ES-I3 (cell line): ENCODE results near the gene USP36.

ENCODE experiments used
- H3K36me3 ChIP-seq: 2 replicates; pipeline ENCODE4 v1.6.1; 2013; ENCODE audit warnings: mild to moderate bottlenecking, low read length, control low read depth, moderate library complexity; ENCODE audit not compliant: insufficient read depth
- H3K4me1 ChIP-seq: 2 replicates; pipeline ENCODE4 v1.6.1; 2013; ENCODE audit warnings: mild to moderate bottlenecking, control low read depth, low read length; ENCODE audit not compliant: insufficient read depth
- H3K9ac ChIP-seq: 2 replicates; pipeline ENCODE4 v1.6.1; 2013; ENCODE audit warnings: low read depth, mild to moderate bottlenecking, low read length, moderate library complexity
- H3K9me3 ChIP-seq: 2 replicates; pipeline ENCODE4 v1.6.1; 2013; ENCODE audit warnings: mild to moderate bottlenecking, low read length, moderate library complexity; ENCODE audit not compliant: control insufficient read depth, insufficient read depth

USP36 gene

GRCh38 chr17:78777881-78778280, 62.7 kb downstream of the USP36 start:
- H3K4me1 ChIP-seq, result no peaks in the 10 kb centered on the region; the same call in 1 of the 2 replicates
- H3K36me3 ChIP-seq, result no peaks in the 10 kb centered on the region
- H3K9me3 ChIP-seq, result no peaks in the 10 kb centered on the region
- H3K9ac ChIP-seq, result no peak overlapping the region

- Histone ChIP-seq H3K4me1 (no peaks in the 10 kb centered on the region; the same call in 1 of the 2 replicates), H3K9me3 (no peaks in the 10 kb centered on the region), H3K36me3 (no peaks in the 10 kb centered on the region), H3K9ac (no peak overlapping the region)
Observed at GRCh38 chr17:78774956-78775571, 65.5 kb downstream of the USP36 start.

GRCh38 chr17:78774453-78774852, 66.2 kb downstream of the USP36 start:
- H3K9ac ChIP-seq, result no peak overlapping the region
- H3K4me1 ChIP-seq, result no peaks in the 10 kb centered on the region; the same call in 1 of the 2 replicates
- no peaks in the 10 kb centered on the region for H3K9me3 ChIP-seq
- H3K36me3 ChIP-seq, result no peaks in the 10 kb centered on the region

- H3K4me1 ChIP-seq, result no peaks in the 10 kb centered on the region; the same call in 1 of the 2 replicates
- no peaks in the 10 kb centered on the region for H3K36me3 ChIP-seq
- H3K9ac ChIP-seq, result no peak overlapping the region
- no peaks in the 10 kb centered on the region for H3K9me3 ChIP-seq
Observed at GRCh38 chr17:78771758-78772382, 68.7 kb downstream of the USP36 start.

GRCh38 chr17:78769196-78769773, 71.3 kb downstream of the USP36 start:
- no peaks in the 10 kb centered on the region for H3K4me1 ChIP-seq
- H3K9me3 ChIP-seq, result no peaks in the 10 kb centered on the region
- no peak overlapping the region for H3K9ac ChIP-seq
- no peaks in the 10 kb centered on the region for H3K36me3 ChIP-seq

GRCh38 chr17:78767806-78768205, 72.8 kb downstream of the USP36 start:
- Histone ChIP-seq H3K9me3 (no peaks in the 10 kb centered on the region), H3K36me3 (no peaks in the 10 kb centered on the region), H3K9ac (no peak overlapping the region), H3K4me1 (no peaks in the 10 kb centered on the region)

GRCh38 chr17:78766743-78767294, 73.8 kb downstream of the USP36 start:
- no peaks in the 10 kb centered on the region for H3K9me3 ChIP-seq
- H3K9ac ChIP-seq, result no peak overlapping the region
- no peaks in the 10 kb centered on the region for H3K36me3 ChIP-seq
- no peaks in the 10 kb centered on the region for H3K4me1 ChIP-seq

- no peaks in the 10 kb centered on the region for H3K4me1 ChIP-seq
- no peaks in the 10 kb centered on the region for H3K36me3 ChIP-seq
- no peaks in the 10 kb centered on the region for H3K9me3 ChIP-seq
- H3K9ac ChIP-seq, result no peak overlapping the region
Observed at GRCh38 chr17:78766225-78766624, 74.4 kb downstream of the USP36 start.

GRCh38 chr17:78765821-78766220, 74.8 kb downstream of the USP36 start:
- no peak overlapping the region for H3K9ac ChIP-seq
- no peaks in the 10 kb centered on the region for H3K36me3 ChIP-seq
- H3K4me1 ChIP-seq, result no peaks in the 10 kb centered on the region
- H3K9me3 ChIP-seq, result no peaks in the 10 kb centered on the region

- no peaks in the 10 kb centered on the region for H3K36me3 ChIP-seq
- no peak overlapping the region for H3K9ac ChIP-seq
- no peaks in the 10 kb centered on the region for H3K4me1 ChIP-seq
Observed at GRCh38 chr17:78764871-78765270, 75.7 kb downstream of the USP36 start.

GRCh38 chr17:78763561-78763960, 77.1 kb downstream of the USP36 start:
- Histone ChIP-seq H3K4me1 (no peaks in the 10 kb centered on the region), H3K9me3 (no peaks in the 10 kb centered on the region), H3K36me3 (no peaks in the 10 kb centered on the region), H3K9ac (no peak overlapping the region)

More at GRCh38 chr17:78764871-78765270, 75.7 kb downstream of the USP36 start:
- H3K9me3 ChIP-seq, result no peaks in the 10 kb centered on the region

GRCh38 chr17:78761789-78762406, 78.7 kb downstream of the USP36 start:
- Histone ChIP-seq H3K36me3 (no peaks in the 10 kb centered on the region), H3K9me3 (no peaks in the 10 kb centered on the region), H3K4me1 (no peaks in the 10 kb centered on the region), H3K9ac (no peak overlapping the region)

- Histone ChIP-seq H3K36me3 (no peaks in the 10 kb centered on the region), H3K4me1 (no peaks in the 10 kb centered on the region), H3K9me3 (no peaks in the 10 kb centered on the region), H3K9ac (no peak overlapping the region)
Observed at GRCh38 chr17:78759969-78760352, 80.7 kb downstream of the USP36 start.

- no peaks in the 10 kb centered on the region for H3K9me3 ChIP-seq
- H3K36me3 ChIP-seq, result no peaks in the 10 kb centered on the region
- H3K9ac ChIP-seq, result no peak overlapping the region
- H3K4me1 ChIP-seq, result no peaks in the 10 kb centered on the region
Observed at GRCh38 chr17:78759203-78759968, 81.2 kb downstream of the USP36 start.
